AG08396 (cell line): ENCODE results near the gene TNS3.
A peak's percentile ranks its signal among the peaks of the same experiment; 100 is the strongest.
"Not testable (repeated sequence)": the region's sequence is repeated elsewhere in the genome, so short reads cannot be mapped to it uniquely, and the experiment has no call there.

Experiments
- DNase-seq: peaks from one replicate; pipeline ENCODE4 v3.0.0; 2012; ENCODE audit warnings: low spot score, mixed read lengths

The TNS3 gene

DNA sequence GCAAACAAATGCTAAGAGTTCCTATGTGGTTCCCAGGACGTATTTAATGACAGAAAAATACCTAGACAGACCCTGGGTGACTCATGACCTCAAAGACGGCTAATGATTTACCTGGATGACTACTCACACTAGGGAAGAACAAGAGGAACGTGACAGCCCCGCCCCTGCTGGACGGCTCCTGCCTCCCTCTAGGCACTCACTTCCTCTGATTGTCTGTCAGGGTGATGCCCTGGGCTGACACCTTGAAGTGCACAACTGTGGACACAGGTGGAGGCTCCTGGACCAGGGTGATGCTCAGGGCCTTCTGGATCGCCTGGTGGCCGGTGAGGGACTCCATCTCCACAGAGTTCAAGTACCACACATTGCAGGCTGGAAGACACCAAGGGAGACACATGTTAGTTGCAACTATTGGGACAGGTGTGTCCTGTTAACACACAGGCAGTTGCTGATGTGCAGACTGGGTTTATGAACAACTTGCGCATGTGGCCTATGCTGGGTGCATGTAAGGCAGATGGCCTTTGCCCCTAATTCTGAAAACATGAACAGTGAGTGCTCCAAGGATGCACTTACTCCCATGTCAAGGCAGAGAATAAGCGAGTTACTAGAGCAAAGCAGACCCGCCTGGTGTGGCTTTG lies 298.3 kb downstream of the TNS3 start:
- no peak for DNase-seq

GRCh38 chr7:47282790-47283496 lies 299.0 kb downstream of the TNS3 start:
- no peak for DNase-seq

DNA sequence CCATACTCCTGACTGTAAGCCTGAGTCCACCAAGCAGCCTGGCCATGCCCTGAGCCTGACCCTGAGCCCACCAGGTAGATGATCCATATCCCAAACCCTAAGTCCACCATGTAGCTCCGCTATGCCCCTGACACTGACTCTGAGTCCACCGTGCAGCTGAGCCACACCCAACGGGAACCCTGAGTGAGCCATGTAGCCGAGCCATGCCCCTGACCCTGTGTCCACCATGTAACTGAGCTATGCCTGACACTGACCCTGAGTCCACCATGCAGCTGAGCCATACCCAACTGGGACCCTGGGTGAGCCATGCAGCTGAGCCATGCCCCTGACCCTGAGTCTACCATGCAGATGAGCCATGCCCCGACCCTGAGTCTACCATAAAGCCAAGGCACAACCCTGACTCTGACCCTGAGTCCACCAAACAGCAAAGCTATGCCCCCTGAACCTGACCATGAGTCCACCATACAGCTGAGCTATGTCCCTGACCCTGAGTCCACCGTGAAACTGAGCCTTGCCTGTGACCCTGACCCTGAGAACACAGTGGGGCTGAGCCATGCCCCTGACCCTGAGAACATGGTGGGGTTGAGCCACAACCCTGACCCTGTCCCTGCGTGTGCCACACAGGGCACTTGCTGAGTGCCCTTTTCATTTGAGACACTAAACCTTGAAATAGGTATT lies 299.8 kb downstream of the TNS3 start:
- no peak for DNase-seq

- no peak for DNase-seq
Measured at GRCh38 chr7:47281161-47281560, 300.8 kb downstream of the TNS3 start.

- no peak for DNase-seq
Measured at GRCh38 chr7:47280114-47280513, 301.8 kb downstream of the TNS3 start.

- DNase-seq = no peak
Measured at GRCh38 chr7:47278043-47278442, 303.9 kb downstream of the TNS3 start.

DNA sequence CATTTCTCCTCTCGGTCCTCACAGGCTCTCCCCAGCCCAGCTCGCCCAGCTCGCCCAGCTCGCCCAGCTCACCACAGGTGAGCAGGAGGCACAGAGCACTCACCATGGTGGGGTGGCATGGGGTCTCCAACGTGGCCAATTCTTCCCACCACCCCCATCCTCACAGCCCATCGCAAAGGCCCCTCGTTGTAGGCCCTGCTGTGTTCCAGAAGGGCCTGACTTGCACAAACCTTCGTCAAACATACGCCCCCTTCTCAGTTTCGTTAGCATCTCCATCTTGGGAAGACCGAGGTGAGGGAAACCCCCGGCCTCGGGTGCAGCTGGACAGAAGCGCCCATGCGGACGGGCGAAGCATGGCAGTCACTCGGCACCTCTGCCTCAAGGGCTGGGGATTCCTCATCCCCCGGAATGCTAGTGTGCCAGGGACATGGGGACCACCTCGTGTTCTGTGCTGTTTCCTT lies 304.6 kb downstream of the TNS3 start:
- DNase-seq = no peak

DNA sequence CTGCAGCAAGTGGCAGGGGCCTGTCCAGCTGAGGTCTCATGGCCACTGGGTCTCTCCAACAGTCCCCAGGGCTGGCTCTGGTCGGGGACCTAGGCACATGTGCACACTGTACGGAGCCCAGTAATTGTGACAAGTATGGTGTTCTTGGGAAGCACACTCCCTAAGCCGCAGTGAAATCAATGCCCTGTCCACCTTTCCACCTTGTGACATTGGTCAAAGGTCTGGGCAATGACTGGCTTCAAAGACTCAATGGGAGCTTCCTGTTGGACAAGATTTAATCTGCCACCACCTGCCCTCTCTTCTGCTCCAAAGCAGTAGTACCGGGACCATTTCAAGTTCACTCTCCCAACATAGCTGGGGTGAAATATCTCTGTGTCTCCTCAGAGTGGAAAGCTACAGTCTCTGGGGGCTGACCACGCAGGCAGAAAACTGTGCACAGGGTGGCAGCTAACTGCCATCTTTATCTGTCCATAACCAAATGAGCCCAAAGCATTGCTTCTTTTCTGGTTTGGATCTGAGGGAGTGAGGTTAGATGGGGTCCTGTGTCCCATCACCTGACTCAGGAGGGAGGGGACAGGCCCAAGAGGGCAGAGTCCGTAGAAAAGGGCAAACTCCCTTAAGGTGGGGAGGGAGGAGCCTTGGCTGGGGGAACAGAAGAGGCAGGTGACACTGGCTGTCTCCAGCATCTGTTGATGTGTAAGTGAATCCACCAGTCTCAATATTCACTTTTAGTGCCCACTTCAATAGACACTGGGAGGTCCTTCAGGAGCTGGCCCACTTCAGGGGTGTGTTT lies 307.7 kb downstream of the TNS3 start:
- DNase-seq = no peak

DNA sequence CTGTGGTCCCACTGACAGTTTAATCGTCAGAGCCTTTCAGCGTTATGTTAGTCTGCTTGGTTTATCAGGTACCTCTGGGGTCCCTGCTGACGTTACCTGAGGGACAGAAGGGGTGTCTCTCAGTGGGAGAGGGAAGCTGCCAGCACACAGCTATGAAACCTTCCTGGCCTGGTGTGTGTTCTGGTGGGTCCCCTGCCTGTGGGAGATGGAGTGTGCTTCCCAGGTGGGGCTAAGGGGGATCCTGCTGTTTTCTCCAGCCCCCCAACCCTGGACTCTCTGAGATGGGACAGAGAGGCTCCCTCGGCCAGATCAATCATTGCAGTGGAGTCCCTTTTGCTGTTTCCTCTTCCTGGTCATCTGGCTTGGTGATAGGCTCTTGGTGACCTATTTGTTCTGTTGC lies 308.8 kb downstream of the TNS3 start:
- no peak for DNase-seq

GRCh38 chr7:47271749-47272148 lies 310.2 kb downstream of the TNS3 start:
- no peak for DNase-seq

GRCh38 chr7:47268851-47269836 lies 312.8 kb downstream of the TNS3 start:
- DNase-seq = no peak

- DNase-seq = no peak
Measured at GRCh38 chr7:47267346-47267745, 314.6 kb downstream of the TNS3 start.

- DNase-seq = no peak
Measured at GRCh38 chr7:47266799-47267198, 315.1 kb downstream of the TNS3 start.

DNA sequence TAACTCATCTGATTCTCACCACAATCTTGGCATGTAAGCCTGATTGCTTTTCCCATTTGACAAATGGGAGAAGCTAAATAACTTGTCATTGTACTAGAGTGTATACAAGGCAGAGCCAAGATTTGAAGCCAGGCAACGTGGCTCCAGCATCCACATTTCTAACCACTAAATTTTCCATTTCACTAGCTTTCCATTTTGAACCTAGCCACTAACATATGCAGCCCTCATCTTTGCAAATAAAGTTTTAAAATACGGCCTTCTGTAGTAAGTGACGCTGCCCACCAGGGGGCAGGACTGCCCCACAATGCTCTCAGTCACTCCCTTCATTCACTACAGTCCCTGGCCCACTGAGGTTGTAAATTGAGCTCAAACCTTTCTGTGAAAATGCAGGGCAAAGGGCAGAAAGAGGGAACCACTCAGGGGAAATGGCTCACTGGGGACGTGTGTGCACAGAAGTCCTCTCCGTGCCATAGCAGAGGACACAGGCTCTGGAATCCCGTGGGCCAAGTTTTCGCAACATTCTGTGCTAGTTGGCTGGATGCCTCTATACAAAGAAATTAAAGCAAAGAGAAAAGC lies 315.7 kb downstream of the TNS3 start:
- peak; percentile 73 for DNase-seq

- DNase-seq = no peak
Measured at GRCh38 chr7:47265621-47266020, 316.3 kb downstream of the TNS3 start.

DNA sequence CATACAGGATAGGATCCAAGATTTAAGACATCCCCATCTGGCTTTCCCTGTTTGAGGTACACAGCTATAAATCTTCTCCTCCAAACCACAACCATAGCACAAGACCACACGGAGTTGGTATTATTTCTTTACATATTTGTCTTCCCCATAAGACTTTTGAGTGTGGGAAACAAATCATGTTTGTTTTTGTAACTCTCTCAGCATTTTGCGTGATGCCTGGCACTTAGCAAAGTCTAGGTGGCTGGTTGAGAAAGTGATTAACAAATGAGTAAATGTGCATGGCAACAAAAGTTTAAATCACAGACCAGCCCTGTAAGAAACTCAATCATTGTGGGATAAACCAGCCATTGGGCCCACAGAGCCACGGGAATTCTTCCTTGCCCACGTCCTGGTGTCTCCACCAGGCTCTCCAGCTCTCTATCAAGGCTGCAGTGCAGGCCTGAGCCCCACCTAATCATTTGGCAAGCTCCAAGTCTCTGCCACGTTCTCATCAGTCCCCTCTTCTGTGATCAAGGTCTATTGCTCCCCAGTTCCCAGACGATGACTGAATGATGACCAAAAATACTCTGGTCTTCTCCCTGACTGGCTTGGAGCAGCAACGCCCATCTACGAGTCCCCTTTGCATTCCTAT lies 317.8 kb downstream of the TNS3 start:
- DNase-seq = no peak

- DNase-seq = no peak
Measured at GRCh38 chr7:47262881-47263280, 319.0 kb downstream of the TNS3 start.

DNA sequence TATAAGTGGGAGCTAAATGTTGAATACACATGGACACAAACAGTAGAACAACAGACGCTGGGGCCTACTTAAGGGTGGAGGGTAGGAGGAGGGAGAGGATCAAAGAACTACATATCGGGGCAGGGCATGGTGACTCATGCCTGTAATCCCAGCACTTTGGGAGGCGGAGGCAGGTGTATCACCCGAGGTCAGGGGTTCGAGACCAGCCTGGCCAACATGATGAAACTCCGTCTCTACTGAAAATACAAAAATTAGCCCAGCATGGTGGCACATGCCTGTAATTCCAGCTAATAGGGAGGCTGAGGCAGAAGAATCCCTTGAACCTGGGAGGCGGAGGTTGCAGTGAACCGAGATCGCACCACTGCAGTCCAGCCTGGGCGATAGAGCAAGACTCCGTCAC lies 319.8 kb downstream of the TNS3 start:
- DNase-seq = not testable (repeated sequence)

DNA sequence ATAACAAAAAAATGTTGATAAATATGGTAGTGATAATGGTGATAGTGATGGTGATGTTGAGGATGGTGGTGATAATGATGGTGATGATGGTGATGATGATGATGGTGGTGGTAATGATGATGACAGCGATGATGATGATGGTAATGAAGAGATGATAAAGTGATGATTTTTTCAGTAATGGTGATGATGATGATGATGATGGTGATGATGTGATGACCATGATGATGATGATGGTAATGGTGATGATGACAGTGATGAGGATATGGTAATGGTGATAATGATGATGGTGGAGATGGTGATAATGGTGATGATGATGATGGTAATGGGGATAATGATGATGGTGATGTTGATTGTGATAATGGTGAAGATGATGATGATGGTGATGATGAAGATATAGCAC lies 321.6 kb downstream of the TNS3 start:
- DNase-seq = no peak

- no peak for DNase-seq
Measured at GRCh38 chr7:47259682-47260081, 322.2 kb downstream of the TNS3 start.
